HG02852 (cell line): ENCODE results near the gene GRAMD1A.
"Not testable (repeated sequence)": the region's sequence is repeated elsewhere in the genome, so short reads cannot be mapped to it uniquely, and the experiment has no call there.

Experiments used
- ATAC-seq: cut with Tn5 transposase; IDR thresholded peaks from one replicate; pipeline ENCODE4 v1.9.1; 2021; ENCODE audit warnings: mild to moderate bottlenecking, moderate library complexity; ENCODE audit not compliant: unreplicated experiment

The GRAMD1A gene

GRCh38 chr19:35015954-35016351 is 15.8 kb downstream of the GRAMD1A start:
- no peak for ATAC-seq

DNA sequence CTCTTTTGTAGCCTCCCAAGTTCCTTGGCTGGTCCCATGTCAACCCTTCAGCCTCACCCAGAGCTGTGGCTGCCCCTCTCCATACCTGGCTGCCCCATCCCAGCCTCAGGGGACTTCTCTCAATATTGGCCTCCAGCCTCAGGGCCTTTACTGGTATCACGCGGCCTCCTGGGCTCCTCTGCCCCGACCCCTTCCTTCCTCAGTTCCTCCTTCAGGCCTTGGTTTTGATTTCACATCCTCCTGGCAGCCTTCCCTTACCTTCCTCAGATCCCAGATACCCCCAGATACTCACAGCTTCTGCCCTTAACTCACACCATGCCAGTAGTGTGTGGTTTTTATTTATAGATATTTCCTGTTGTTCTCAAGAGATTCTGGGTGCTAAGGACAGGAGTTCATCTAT is 17.4 kb downstream of the GRAMD1A start:
- ATAC-seq: no peak

GRCh38 chr19:35018379-35018778 is 18.3 kb downstream of the GRAMD1A start:
- ATAC-seq: no peak

DNA sequence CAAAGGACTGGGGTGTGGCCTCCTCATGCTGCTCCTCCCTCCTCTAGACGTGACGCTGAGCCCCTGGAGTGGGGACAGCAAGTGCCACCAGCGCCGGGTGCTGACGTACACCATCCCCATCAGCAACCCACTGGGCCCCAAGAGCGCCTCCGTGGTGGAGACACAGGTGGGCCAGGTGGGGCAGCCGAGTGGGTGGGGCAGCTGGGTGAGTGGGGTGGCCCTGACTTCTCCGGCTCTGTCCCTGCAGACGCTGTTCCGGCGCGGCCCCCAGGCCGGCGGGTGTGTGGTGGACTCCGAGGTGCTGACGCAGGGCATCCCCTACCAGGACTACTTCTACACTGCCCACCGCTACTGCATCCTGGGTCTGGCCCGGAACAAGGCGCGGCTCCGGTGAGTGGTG is 19.0 kb downstream of the GRAMD1A start:
- ATAC-seq: no peak

- no peak for ATAC-seq
Measured at GRCh38 chr19:35021016-35021415, 20.9 kb downstream of the GRAMD1A start.

DNA sequence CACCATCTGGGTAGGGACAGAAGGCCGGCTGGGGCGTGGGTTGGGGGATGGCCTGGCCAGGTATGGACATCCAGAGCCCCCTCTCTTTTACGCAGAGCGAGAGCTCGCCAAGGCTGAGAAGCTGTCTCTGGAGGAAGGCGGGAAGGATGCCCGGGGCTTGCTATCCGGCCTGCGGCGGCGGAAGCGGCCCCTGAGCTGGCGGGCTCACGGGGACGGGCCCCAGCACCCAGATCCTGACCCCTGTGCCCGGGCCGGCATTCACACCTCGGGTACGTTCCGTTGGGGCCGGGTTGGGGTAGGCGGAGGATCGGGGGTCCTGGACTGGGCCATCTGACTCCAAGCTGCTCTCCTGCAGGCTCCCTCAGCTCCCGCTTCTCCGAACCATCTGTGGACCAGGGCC is 21.5 kb downstream of the GRAMD1A start:
- ATAC-seq: no peak

- no peak for ATAC-seq
Measured at GRCh38 chr19:35022460-35022859, 22.3 kb downstream of the GRAMD1A start.

DNA sequence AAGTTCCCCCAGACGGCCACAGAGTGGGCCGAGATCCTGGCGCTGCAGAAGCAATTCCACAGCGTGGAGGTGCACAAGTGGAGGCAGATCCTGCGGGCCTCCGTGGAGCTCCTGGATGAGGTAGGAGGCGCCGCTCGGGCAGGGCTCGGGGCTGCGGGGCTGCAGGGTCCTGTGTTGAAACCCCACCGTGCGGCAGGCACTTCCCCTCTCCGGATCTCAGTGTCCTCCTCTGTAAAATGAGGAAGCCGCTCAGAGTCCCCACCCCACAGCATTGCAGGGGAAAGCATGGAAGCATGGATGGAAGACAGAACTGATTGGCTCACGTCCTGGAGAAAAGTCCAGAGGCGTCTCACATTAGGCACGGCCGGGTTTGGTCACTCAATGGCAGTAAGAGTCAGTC is 23.3 kb downstream of the GRAMD1A start:
- ATAC-seq: no peak

GRCh38 chr19:35024095-35024494 is 24.0 kb downstream of the GRAMD1A start:
- ATAC-seq: no peak

GRCh38 chr19:35025969-35026368 is 25.8 kb downstream of the GRAMD1A start:
- ATAC-seq: no peak

DNA sequence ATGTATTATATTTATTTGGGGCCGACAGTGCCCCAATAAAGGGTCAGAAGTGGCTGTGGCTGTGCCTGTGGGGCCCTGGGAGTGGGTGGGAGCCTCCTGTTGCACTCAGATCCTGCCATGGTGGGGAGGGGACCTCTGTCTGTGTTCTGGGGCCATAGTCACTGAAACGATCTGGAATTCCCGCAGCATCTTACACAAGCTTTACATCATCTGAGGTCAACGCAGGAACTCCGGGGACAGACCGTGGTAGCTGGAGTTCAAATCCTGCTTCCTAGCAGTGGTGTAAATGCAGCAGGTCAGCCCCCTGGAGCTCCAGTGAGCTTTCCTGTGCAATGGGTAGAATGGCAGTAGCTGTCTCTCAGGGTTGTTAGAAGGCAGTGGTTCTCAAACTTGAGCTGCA is 26.3 kb downstream of the GRAMD1A start:
- ATAC-seq: no peak

DNA sequence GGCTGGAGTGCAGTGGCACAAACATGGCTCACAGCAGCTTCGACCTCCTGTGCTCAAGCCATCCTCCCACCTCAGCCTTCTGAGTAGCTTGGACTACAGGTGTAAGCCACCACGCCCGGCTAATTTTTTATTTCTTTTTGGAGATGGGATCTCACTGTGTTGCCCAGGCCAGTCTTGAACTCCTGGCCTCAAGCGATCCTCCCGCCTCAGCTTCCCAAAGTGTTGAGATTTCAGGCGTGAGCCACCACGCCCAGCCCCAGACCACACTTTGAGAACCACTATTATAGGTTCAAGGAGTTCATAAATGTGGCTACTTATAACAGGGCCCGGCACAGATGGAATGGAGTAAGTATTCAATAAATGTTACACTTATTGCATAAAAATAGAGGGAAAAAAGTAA is 26.9 kb downstream of the GRAMD1A start:
- no peak for ATAC-seq

DNA sequence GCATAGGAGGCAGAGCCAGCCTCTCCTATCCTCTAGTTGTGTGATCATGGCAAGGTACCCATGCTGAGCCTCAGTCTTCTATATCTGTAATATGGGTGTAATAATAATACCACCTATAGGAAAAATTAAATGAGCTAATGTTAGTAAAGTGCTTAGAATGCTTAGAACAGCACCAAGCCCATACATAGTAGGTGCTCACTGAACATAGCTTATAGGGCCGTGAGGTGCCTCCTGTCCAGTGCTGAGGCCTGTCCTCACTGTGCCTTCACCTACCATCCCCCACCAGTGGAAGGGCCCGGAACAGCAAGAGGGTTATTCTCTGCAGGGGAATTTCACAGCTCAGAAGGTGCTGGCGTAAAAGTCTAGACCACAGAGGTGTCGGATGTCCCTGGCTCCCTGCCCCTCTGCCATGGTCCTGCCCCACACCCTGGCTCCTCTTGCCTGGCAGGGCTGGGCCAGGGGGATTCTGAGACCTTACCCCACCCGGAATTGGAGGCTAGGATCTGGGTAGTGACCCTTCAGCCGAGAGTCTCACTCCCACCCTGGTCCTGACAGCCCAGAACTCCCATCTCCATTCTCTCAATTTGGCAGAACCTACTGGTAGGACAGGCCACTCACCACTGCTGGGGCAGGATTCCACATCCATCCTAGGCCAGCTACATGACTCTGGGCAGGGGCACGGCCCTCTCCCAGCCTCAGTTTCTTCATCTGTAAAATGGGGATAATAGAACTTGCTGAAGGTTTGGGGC is 27.9 kb downstream of the GRAMD1A start:
- no peak for ATAC-seq

DNA sequence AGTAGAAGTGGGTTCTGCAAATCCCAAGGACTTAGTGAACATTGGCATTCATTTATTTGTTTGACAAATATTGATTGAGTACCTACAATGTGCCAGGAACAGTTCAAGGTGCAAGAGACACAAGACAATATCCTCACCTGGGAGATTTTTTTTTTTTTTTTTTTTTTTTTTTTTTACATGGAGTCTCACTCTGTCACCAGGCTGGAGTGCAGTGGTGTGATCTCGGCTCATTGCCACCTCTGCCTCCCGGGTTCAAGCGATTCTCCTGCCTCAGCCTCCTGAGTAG is 28.4 kb downstream of the GRAMD1A start:
- ATAC-seq: not testable (repeated sequence)

- not testable (repeated sequence) for ATAC-seq
Measured at GRCh38 chr19:35029275-35029736, 29.2 kb downstream of the GRAMD1A start.

DNA sequence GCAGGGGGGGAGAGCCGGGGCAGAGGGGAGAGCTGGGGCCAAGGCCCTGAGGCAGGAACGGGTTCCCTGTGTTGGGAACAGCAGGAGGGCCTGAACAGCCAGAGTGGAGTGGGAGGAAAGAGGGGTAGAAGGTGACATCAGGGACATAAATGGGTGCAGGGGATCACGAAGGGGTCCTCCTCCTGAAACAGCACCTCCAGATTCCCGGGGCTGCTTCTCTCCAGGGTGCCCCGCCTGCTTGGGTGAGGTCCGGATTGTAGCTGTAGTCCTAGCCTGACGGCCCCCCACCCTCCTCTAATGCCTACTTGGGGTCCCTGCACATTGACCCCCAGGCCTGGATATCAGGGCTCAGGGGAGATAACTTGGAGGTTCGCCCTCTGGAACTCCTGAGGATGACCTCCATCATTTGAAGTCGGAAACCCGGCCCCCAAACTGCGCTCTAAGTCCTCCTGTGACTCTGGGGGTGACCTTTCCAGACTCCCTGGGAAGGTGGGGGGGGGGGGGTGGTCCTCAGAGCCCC is 29.7 kb downstream of the GRAMD1A start:
- no peak for ATAC-seq

DNA sequence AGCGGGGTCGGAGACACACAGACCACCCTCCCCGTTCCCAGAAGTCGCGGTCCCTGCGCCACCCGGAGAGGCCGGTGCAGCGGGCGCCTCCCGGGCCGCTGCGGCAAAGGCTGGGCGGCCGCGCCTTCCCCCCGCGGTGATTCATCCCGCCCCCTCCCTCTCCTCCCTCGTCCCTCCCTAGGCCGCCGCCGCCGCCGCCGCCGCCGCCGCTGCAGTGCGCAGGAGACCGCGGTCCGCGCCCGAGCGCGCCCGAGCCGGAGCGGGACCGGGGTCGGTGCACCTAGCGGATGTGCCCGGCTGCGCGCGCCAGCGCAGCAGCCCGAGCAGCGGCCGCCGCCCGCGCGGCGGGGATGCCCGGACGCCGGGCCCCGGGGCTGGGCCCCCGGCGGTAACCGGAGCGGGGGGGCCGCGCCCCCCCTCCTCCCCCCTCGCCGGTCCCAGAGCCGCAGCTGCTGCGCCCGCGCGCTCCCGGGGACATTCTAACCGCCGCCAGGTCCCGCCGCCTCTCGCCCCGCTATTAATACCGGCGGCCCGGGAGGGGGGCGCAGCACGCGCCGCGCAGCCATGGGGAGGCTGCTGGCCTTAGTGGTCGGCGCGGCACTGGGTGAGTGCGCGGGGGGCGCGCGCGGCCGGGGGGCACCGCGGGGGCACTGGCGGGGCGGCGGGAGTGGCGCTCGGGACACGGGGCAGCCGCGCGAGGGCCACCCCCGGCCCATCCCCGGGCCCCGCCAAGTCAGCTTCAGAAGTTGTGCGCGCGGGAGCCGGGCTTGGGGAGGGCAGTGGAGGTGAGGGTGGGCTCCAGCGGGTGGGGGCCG is 30.3 kb downstream of the GRAMD1A start, which contains the start of gene SCN1B:
Gene SCN1B (plus strand): TSS at position 214 of the 815 bp plus-strand sequence. CDS start 351 bp downstream, at position 565.
- no peak for ATAC-seq

DNA sequence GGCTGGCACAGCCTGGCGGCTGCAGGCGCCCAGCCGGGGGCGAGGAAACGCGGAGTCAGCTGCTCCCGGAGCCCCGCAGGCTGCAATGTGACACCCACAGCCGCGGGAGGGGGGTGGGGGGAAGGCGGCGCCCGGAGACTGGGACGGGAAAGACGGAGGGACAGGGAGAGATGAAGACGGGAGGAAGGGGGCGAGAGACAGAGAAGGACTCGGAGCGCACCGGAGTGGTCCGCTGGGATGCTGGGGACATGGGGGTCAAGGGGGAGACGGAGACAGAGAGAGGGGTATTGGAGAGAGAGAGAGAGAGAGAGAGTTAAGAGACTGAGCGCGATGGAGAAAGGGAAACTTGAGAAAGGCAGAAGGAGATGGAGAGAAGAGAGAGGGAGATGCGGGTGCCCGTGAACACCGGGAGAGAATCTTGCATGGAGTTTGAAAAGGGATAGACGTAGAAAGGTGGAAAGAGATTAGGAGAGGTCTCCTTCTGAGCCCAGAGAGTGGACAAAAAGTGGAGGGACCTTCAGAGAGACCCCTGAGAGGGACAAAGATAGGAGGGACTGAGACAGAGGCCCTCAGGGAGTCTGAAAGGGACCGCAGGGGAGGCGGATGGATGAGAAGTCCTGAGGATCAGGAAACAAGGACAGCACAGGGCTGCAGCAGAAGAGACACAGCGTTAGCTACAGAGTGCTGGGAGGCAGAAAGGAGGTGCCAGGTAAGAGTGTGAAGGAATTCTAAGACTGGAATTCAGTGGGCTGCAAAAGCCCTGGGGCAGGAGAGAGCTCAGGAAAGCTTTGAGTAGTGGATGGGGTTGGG is 31.2 kb downstream of the GRAMD1A start:
- ATAC-seq: no peak

DNA sequence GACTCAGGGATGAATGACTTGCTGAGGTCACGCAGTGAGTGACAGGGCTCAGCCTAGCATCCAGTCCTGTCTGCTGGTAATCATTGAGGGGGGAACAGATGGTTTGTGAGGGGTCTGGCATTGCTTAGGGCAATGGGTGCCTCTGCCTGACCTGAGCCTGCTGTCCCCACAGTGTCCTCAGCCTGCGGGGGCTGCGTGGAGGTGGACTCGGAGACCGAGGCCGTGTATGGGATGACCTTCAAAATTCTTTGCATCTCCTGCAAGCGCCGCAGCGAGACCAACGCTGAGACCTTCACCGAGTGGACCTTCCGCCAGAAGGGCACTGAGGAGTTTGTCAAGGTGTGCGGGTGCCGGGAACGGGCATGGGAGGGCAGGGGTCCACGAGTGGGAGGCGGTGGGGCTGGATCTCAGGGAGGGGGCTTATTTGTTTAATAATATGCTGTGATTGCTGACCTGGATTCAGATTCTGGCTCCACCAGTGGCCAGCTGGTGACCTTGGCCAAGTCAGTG is 32.3 kb downstream of the GRAMD1A start:
- ATAC-seq: no peak

DNA sequence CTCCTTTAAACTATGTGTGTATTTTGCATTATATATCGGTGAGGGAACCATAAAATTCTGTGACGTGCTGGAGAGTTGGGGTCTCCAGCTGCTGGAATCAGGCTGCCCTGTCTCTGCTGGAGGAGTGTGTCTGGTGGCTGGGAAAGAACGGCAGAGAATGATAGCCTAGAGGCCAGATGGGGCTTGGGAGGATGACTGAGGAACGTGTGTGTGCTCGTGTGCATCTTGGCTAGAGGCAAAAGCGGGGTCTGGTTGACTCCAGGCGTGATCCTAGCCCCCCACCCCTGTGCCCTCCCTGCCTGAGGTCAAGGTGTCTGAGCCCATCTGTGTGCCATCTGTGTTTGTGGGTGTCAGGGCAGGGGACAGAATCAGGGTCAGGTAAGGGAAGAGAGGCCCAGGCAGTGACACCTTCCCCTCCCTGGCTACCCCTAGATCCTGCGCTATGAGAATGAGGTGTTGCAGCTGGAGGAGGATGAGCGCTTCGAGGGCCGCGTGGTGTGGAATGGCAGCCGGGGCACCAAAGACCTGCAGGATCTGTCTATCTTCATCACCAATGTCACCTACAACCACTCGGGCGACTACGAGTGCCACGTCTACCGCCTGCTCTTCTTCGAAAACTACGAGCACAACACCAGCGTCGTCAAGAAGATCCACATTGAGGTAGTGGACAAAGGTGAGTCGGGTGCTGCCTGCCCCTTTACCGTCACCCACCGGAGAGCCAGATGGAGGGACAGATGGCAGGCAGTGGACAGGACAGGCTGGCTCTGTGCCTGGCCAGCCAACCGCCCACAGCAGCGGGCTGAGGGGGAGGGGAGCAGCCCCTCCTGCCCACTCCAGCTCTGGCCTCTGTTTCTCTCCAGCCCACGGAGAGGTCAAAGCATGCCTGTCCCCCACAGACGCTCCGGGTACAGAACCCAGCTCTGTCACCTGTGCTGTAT is 33.2 kb downstream of the GRAMD1A start:
- no peak for ATAC-seq
